Astrocyte of the spinal cord (primary cell): ENCODE data around the gene LRRC52.

Experiments used
- DNase-seq: peaks from one replicate; pipeline ENCODE4 v3.0.0; 2011; ENCODE audit warnings: low read depth, low spot score
- H3K4me3 ChIP-seq: 2 replicates; pipeline ENCODE4 v1.5.1; 2011; ENCODE audit warnings: low read depth, mild to moderate bottlenecking, low read length, moderate library complexity
- in situ Hi-C: cut with HindIII; loops from 2 replicates; pipeline ENCODE4 v1.10.0; 2017; ENCODE audit warnings: low sequenced_read_pairs
- TF ChIP-seq, protein P1 (sequence below): IDR thresholded peaks from 2 replicates; pipeline ENCODE4 v1.5.1; 2012; ENCODE audit warnings: low read depth, mild to moderate bottlenecking, low read length, inconsistent platforms

LRRC52 gene

DNA sequence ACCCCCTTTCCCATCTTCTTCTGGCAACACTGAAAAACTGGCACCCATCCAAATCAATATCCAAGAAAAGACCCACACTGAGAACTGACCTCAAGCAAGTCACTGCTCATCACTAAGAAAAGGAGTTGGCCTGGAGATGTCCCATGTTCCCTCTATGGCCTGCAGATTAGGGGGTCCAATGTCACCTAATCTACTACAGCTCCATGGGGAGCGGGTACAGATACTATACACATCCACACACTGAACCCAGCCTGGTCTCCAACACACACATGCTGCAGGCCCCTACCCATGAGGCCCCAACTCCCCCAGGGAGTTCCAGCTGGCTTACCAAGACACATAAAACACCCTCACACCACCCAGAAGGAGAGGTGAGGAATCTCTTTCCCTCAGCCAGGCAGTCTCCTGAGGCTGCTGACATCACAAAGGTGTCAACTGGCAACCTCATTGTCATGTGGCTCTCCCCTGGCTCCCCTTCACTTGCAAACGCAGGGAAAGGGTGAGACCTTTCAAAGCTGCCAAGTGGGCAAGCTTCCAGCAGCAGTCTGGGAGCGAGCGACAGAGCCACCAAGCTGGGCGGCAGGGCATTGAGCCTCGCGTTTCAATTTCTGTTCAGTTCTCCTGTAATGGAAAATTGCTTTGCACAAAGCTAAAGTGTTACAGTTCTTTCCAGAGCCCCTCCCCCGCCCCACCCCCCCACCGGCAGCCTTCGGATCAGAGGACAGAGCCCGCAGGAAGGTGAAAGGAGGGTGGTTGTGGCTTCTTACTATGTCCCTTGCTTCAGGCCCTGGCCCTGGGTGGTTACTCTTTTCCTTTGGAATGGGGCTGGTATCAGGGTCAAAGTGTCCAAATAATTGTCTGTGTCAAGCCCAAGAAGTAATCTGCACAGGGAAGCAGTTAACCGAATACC is at the start of gene LRRC52:
Gene LRRC52 (plus strand): TSS at position 469 of the 907 bp plus-strand sequence. CDS start 297 bp downstream, at position 766.
- H3K4me3 ChIP-seq = no peak within 1 kb of the TSS
- in situ Hi-C loops = no loop called here
- TF ChIP-seq, protein P1, sequence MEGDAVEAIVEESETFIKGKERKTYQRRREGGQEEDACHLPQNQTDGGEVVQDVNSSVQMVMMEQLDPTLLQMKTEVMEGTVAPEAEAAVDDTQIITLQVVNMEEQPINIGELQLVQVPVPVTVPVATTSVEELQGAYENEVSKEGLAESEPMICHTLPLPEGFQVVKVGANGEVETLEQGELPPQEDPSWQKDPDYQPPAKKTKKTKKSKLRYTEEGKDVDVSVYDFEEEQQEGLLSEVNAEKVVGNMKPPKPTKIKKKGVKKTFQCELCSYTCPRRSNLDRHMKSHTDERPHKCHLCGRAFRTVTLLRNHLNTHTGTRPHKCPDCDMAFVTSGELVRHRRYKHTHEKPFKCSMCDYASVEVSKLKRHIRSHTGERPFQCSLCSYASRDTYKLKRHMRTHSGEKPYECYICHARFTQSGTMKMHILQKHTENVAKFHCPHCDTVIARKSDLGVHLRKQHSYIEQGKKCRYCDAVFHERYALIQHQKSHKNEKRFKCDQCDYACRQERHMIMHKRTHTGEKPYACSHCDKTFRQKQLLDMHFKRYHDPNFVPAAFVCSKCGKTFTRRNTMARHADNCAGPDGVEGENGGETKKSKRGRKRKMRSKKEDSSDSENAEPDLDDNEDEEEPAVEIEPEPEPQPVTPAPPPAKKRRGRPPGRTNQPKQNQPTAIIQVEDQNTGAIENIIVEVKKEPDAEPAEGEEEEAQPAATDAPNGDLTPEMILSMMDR = no peak
- DNase-seq = no peak

DNA sequence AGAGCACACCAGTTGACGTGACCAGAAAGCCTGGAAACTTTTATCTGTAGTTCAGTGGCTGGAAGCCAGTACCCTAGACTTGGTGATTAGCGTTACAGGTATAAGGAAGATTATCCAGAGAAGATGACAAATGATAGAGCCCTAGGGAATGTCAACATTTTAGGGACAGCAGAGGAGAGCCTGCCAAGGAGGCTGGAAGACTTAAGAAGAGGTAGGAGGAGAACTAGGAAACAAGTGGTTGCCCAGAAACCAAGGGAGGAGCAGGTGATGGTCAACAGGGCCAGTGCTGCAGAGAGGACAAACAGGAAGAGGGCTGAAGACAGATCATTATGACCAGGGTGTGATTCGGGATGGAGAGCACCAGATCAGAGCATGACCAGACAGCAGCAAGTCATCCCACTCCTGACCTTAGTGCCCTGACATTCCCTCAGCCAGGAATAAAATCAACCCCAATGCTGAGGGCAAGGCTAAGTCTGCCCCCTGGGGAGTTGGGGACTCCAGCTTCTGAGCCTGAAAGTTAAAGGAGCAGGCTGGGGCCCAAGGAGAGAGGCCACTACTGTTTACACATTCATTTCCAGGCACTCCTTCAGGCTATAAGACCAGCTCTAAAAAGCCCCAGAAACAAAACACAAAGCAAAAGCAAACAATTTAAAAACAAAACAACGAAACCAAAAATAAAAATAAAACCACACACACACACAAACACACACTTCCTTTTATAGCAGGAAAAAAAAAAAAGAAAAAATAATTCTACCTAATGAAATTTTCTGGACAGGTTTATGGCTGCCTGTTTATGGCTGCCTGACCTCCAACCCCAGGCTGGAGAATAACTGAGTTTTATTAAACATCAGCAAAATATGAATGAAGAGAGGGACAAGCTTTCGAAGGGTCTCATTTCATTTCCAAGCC is 48.6 kb upstream of the LRRC52 start:
- DNase-seq = no peak
- TF ChIP-seq, protein P1 = no peak
- no peak overlapping the region for H3K4me3 ChIP-seq
- in situ Hi-C loops = no loop called here

- no peak for DNase-seq
- in situ Hi-C loops = no loop called here
- TF ChIP-seq, protein P1 = no peak
- no peak overlapping the region for H3K4me3 ChIP-seq
Observed at GRCh38 chr1:165495858-165496205, 48.0 kb upstream of the LRRC52 start.

GRCh38 chr1:165496501-165496900 is 47.3 kb upstream of the LRRC52 start:
- TF ChIP-seq, protein P1 = no peak
- no peak for DNase-seq
- in situ Hi-C loops = no loop called here
- no peak overlapping the region for H3K4me3 ChIP-seq

GRCh38 chr1:165497069-165498013 is 46.5 kb upstream of the LRRC52 start:
- TF ChIP-seq, protein P1 = no peak
- no peak for DNase-seq
- H3K4me3 ChIP-seq = no peak overlapping the region
- in situ Hi-C loops = no loop called here
